HepG2 (cell line): Measurements from ENCODE around the gene ZNF341. TPM values are rescaled to one million over a fixed set of nuclear protein-coding genes. Genes with fewer than 3 reads are reported as not detected.
A peak's percentile ranks its signal among the peaks of the same experiment; 100 is the strongest.

Source experiments
- BORCS8-MEF2B ChIP-seq: sonication (generic); formaldehyde crosslinking; IDR thresholded peaks from 2 replicates; pipeline ENCODE4 v1.8.0; 2022; ENCODE audit warnings: mild to moderate bottlenecking, missing genetic modification reagents
- HDAC1 ChIP-seq: sonication (generic); formaldehyde crosslinking; IDR thresholded peaks from 2 replicates; pipeline ENCODE4 v1.5.1; 2020; ENCODE audit warnings: mild to moderate bottlenecking, missing genetic modification reagents
- KLF12 ChIP-seq: sonication (generic); formaldehyde crosslinking; IDR thresholded peaks from 2 replicates; pipeline ENCODE4 v1.4.0; 2020; ENCODE audit warnings: missing genetic modification reagents, borderline replicate concordance
- NBN ChIP-seq: fragments of 450-650 bp; conservative IDR thresholded peaks from 2 replicates; pipeline ENCODE4 v1.6.1; 2017
- NCOA1 ChIP-seq: sonication (generic); formaldehyde crosslinking; IDR thresholded peaks from 2 replicates; pipeline ENCODE4 v1.9.0; 2021; ENCODE audit warnings: missing genetic modification reagents
- PTBP1 ChIP-seq: fragments of 200-400 bp; formaldehyde crosslinking; IDR thresholded peaks from 2 replicates; pipeline ENCODE4 v1.6.1; 2018; ENCODE audit warnings: low read length, low read depth; ENCODE audit not compliant: poor library complexity, severe bottlenecking
- SRY ChIP-seq: sonication (generic); formaldehyde crosslinking; IDR thresholded peaks from 2 replicates; pipeline ENCODE4 v1.8.0; 2022; ENCODE audit warnings: mild to moderate bottlenecking, missing genetic modification reagents
- YEATS4 ChIP-seq: sonication (generic); formaldehyde crosslinking; IDR thresholded peaks from 2 replicates; pipeline ENCODE4 v1.4.0; 2020; ENCODE audit warnings: missing genetic modification reagents, borderline replicate concordance
- ZNF264 ChIP-seq: sonication (generic); formaldehyde crosslinking; IDR thresholded peaks from 2 replicates; pipeline ENCODE4 v1.4.0; 2020; ENCODE audit warnings: missing genetic modification reagents
- ZNF296 ChIP-seq: sonication (generic); formaldehyde crosslinking; conservative IDR thresholded peaks from 2 replicates; pipeline ENCODE4 v1.5.0; 2020; ENCODE audit warnings: mild to moderate bottlenecking, missing genetic modification reagents
- ZNF550 ChIP-seq: sonication (generic); formaldehyde crosslinking; IDR thresholded peaks from 2 replicates; pipeline ENCODE4 v1.4.0; 2020; ENCODE audit warnings: mild to moderate bottlenecking, missing genetic modification reagents, borderline replicate concordance
- ZNF747 ChIP-seq: sonication (generic); formaldehyde crosslinking; IDR thresholded peaks from 2 replicates; pipeline ENCODE4 v1.8.1; 2023; ENCODE audit warnings: missing genetic modification reagents, mild to moderate bottlenecking, borderline replicate concordance
- ZNF782 ChIP-seq: sonication (generic); formaldehyde crosslinking; IDR thresholded peaks from 2 replicates; pipeline ENCODE4 v1.4.0; 2020; ENCODE audit warnings: missing genetic modification reagents, mild to moderate bottlenecking, borderline replicate concordance
- ZNF839 ChIP-seq: sonication (generic); formaldehyde crosslinking; IDR thresholded peaks from 2 replicates; pipeline ENCODE4 v1.4.0; 2020; ENCODE audit warnings: missing genetic modification reagents, mild to moderate bottlenecking, borderline replicate concordance
- polyA plus RNA-seq, 8 experiments: library from polyadenylated mRNA; depleted of rRNA in 3 of 8; stranded (reverse) in 7 of 8; unstranded in 1 of 8; fragments of >200 nt; fragmentation: Illumina TruSeq in 4 of 8; extraction: Trizol in 4 of 8; gene quantifications; 2 replicates each; pipeline versions ENCODE4 v1.2.1 to v1.2.3, GENCODE V29; 2011 to 2016; ENCODE audit warnings: low read depth in 4 of 8, missing spikeins in 1 of 8, mixed read lengths in 1 of 8; ENCODE audit not compliant: insufficient read depth in 1 of 8
- total RNA-seq, 5 experiments: library from RNA; depleted of rRNA; stranded (reverse); fragments of >200 nt; fragmentation: Illumina TruSeq; extraction: Trizol; gene quantifications; 2 replicates each; pipeline ENCODE4 v1.2.3, GENCODE V29; 2016; ENCODE audit warnings: low read depth in 1 of 5
- TF ChIP-seq, protein P1 (sequence below): IDR thresholded peaks from 2 replicates; pipeline ENCODE4 v1.6.1; 2012; ENCODE audit warnings: inconsistent platforms
- TF ChIP-seq, protein P2 (sequence below): sonication (generic); formaldehyde crosslinking; IDR thresholded peaks from 2 replicates; pipeline ENCODE4 v1.5.0; 2020; ENCODE audit warnings: mild to moderate bottlenecking, missing genetic modification reagents
- TF ChIP-seq, protein P3 (sequence below): sonication (generic); formaldehyde crosslinking; IDR thresholded peaks from 2 replicates; pipeline ENCODE4 v1.5.0; 2020; ENCODE audit warnings: missing genetic modification reagents
- TF ChIP-seq, protein P4 (sequence below): sonication (generic); formaldehyde crosslinking; IDR thresholded peaks from 2 replicates; pipeline ENCODE4 v1.4.0; 2020; ENCODE audit warnings: missing genetic modification reagents; ENCODE audit errors: not compliant biosample characterization
- TF ChIP-seq, protein P5 (sequence below): sonication (generic); formaldehyde crosslinking; IDR thresholded peaks from 2 replicates; pipeline ENCODE4 v1.8.0; 2022; ENCODE audit warnings: low read depth, missing genetic modification reagents
- TF ChIP-seq, protein P6 (sequence below): sonication (generic); formaldehyde crosslinking; IDR thresholded peaks from 2 replicates; pipeline ENCODE4 v1.4.0; 2020; ENCODE audit warnings: missing genetic modification reagents, mild to moderate bottlenecking, borderline replicate concordance

The ZNF341 gene
- total and polyA plus RNA-seq, 2 of the 13 experiments (the other 11 are each of a cell fraction or from before 2014, with no cell fraction given), result 1.1 to 2.2 TPM

DNA sequence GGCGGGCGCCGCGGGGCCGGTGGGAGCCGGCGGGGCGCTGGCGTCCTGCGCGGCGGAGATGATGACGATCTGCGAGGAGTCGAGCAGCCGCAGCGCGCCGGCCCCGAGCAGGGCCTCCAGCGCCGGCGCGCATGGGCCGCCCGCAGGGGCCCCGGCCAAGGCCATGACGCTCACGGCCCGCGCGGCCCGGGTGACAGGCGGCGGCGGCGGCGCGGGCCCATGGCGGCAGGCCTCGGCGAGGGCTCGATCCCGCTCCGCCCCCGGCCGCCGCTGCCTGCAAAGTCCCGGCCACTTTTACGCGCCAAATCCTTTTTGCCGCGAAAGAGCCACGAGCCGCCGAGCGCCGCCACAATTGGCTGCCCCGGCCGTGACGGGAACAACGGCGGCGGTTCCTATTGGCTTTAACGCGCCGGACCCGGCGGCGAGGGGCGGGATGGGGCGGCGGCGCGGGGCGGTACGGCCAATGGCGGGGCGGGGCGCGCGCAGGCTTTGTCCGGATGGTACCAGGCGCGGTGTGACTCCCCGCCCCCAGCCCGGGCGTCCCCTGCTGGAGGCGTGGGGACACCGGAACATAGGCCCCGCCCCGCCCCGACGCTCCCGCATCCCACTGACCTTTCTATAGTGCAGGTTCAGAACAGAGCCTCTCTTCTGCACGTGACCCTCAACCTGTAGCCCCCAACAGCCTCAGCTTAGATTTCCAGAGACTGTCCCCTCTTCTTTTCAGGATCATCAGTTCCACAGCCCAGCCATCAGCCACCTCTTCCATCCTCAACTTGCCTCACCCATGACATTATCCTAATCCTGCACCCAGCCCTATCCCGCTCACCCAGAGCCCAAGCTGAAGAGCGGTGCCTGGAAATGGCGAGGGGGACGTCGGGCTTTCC lies 45.5 kb upstream of the ZNF341 start, which contains the start of gene E2F1 (continued):
- TF ChIP-seq HDAC1 (CRISPR knock-in tag) (peak; percentile 98), NCOA1 (no peak), ZNF839 (CRISPR knock-in tag) (peak; percentile 12; the same call in 1 of the 2 replicates), ZNF264 (CRISPR knock-in tag) (peak; percentile 58; the same call in 1 of the 2 replicates), KLF12 (CRISPR knock-in tag) (peak; percentile 87), ZNF296 (CRISPR knock-in tag) (0 out of 2 replicates have a peak, but pooled peaks have one; percentile 35), ZNF550 (CRISPR knock-in tag) (0 out of 2 replicates have a peak, but pooled peaks have one; percentile 65), SRY (CRISPR knock-in tag) (peak; percentile 30), NBN (no peak), BORCS8-MEF2B (CRISPR knock-in tag) (peak; percentile 99), PTBP1 (no peak), ZNF782 (CRISPR knock-in tag) (0 out of 2 replicates have a peak, but pooled peaks have one; percentile 24), YEATS4 (peak; percentile 62), ZNF747 (CRISPR knock-in tag) (peak; percentile 87; the same call in 1 of the 2 replicates)
- TF ChIP-seq, protein P1, sequence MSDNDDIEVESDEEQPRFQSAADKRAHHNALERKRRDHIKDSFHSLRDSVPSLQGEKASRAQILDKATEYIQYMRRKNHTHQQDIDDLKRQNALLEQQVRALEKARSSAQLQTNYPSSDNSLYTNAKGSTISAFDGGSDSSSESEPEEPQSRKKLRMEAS, result peak; percentile 98
- TF ChIP-seq, protein P2, sequence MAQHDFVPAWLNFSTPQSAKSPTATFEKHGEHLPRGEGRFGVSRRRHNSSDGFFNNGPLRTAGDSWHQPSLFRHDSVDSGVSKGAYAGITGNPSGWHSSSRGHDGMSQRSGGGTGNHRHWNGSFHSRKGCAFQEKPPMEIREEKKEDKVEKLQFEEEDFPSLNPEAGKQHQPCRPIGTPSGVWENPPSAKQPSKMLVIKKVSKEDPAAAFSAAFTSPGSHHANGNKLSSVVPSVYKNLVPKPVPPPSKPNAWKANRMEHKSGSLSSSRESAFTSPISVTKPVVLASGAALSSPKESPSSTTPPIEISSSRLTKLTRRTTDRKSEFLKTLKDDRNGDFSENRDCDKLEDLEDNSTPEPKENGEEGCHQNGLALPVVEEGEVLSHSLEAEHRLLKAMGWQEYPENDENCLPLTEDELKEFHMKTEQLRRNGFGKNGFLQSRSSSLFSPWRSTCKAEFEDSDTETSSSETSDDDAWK (CRISPR knock-in tag), result no peak
- TF ChIP-seq, protein P3, sequence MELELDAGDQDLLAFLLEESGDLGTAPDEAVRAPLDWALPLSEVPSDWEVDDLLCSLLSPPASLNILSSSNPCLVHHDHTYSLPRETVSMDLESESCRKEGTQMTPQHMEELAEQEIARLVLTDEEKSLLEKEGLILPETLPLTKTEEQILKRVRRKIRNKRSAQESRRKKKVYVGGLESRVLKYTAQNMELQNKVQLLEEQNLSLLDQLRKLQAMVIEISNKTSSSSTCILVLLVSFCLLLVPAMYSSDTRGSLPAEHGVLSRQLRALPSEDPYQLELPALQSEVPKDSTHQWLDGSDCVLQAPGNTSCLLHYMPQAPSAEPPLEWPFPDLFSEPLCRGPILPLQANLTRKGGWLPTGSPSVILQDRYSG (CRISPR knock-in tag), result peak; percentile 90; the same call in 1 of the 2 replicates
- TF ChIP-seq, protein P4, sequence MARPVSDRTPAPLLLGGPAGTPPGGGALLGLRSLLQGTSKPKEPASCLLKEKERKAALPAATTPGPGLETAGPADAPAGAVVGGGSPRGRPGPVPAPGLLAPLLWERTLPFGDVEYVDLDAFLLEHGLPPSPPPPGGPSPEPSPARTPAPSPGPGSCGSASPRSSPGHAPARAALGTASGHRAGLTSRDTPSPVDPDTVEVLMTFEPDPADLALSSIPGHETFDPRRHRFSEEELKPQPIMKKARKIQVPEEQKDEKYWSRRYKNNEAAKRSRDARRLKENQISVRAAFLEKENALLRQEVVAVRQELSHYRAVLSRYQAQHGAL (CRISPR knock-in tag), result peak; percentile 80
- TF ChIP-seq, protein P5, sequence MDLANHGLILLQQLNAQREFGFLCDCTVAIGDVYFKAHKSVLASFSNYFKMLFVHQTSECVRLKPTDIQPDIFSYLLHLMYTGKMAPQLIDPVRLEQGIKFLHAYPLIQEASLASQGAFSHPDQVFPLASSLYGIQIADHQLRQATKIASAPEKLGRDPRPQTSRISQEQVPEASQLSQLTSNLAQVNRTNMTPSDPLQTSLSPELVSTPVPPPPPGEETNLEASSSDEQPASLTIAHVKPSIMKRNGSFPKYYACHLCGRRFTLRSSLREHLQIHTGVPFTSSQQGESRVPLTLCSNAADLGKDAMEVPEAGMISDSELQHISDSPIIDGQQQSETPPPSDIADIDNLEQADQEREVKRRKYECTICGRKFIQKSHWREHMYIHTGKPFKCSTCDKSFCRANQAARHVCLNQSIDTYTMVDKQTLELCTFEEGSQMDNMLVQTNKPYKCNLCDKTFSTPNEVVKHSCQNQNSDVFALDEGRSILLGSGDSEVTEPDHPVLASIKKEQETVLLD (CRISPR knock-in tag), result peak; percentile 90
- TF ChIP-seq, protein P6, sequence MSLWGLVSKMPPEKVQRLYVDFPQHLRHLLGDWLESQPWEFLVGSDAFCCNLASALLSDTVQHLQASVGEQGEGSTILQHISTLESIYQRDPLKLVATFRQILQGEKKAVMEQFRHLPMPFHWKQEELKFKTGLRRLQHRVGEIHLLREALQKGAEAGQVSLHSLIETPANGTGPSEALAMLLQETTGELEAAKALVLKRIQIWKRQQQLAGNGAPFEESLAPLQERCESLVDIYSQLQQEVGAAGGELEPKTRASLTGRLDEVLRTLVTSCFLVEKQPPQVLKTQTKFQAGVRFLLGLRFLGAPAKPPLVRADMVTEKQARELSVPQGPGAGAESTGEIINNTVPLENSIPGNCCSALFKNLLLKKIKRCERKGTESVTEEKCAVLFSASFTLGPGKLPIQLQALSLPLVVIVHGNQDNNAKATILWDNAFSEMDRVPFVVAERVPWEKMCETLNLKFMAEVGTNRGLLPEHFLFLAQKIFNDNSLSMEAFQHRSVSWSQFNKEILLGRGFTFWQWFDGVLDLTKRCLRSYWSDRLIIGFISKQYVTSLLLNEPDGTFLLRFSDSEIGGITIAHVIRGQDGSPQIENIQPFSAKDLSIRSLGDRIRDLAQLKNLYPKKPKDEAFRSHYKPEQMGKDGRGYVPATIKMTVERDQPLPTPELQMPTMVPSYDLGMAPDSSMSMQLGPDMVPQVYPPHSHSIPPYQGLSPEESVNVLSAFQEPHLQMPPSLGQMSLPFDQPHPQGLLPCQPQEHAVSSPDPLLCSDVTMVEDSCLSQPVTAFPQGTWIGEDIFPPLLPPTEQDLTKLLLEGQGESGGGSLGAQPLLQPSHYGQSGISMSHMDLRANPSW (CRISPR knock-in tag), result peak; percentile 53; the same call in 1 of the 2 replicates
